HG02623 (cell line): Measurements from ENCODE around the gene KCNC3.
A peak's percentile ranks its signal among the peaks of the same experiment; 100 is the strongest.
"Not testable (repeated sequence)": the region's sequence is repeated elsewhere in the genome, so short reads cannot be mapped to it uniquely, and the experiment has no call there.

ENCODE experiments used
- ATAC-seq: cut with Tn5 transposase; IDR thresholded peaks from one replicate; pipeline ENCODE4 v1.9.1; 2021; ENCODE audit warnings: moderate library complexity; ENCODE audit not compliant: unreplicated experiment

The KCNC3 gene

DNA sequence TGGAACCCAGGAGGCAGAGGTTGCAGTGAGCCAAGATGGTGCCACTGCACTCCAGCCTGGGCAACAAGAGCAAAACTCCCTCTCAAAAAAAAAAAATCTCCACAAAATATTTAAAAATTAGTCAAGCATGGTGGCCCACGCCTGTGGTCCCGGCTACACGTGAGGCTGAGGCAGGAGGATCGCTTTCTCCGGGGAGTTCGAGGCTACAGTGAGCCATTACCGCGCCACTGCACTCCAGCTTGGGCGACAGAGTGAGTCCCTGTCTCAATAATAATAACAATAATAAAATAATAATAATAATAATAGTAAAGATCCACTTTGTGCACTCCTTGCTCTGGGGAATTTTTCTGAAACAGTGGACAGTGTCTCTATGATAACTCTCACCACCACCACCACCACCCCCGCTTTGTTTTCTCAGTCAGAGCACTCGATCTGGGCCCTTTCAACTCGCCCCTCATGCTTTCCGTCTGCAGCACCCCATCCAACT is 27.6 kb upstream of the KCNC3 start:
- ATAC-seq: no peak

DNA sequence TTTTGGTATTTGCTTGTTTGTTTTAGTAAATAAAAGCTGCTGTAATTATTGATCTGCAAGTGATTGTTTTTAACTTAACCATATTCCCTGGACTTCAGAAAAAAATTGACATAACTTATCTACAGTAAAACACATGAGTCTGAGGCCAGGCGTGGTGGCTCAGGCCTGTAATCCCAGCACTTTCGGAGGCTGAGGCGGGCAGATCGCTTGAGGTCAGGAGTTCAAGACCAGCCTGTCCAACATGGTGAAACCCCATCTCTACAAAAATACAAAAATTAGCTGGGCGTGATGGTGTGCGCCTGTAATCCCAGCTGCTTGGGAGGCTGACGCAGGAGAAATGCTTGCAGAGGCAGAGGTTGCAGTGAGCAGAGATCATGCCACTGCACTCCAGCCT is 24.3 kb upstream of the KCNC3 start:
- not testable (repeated sequence) for ATAC-seq

DNA sequence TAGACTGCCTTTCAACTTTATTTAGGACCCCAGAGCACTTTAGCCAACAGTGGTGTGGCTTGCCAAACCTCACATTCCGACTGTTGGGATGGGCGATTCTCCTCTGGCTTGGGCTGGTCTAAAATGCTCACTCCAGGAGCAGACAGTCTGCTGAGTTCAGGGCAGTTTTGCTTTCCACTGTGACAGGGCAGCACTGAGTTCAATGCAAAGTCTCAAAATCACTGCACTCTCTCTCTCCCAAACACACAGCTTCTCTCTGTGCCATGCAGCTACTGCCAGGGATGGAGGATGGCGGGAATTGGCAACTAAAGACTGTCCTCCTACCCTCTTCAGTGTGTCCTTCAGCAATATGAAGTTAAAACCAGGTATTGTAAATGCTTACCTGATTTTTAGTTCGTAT is 23.1 kb upstream of the KCNC3 start:
- no peak for ATAC-seq

DNA sequence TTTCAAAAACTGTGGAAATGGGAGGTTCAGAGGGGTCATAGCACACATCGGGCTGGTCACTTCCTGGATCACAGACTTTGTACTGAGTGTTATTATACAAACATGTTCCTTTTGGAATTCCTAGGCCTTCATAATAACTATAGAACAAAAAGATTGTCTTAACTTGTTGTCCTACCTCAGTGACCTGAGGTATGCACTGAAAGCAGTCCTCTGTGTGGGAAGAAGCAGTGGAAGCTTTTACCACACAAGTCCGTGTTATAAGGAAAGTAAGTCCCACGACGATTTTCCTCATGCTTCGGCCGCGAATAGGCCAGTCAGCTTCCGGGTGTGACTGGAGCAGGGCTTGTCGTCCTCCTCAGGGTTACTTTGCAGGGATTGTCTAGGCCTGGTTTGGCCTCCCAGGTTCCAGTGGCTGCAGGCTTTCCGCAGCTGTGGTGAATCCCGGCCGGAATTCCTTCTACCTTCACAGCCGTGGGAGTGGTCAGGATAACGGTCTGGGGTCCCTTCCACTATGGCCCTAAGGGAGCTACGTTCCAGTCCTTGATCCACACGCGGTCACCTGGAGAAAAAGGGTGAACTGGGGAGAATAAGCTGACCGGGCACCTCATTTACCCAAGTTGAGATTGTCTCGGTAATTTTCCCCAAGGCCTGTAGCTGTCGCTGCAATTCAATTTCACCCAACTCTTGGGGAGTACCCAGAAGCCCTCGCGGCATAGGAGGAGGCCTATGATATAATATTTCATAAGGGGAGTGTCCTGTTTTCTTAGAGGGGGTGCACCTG is 20.3 kb upstream of the KCNC3 start:
- ATAC-seq: no peak

DNA sequence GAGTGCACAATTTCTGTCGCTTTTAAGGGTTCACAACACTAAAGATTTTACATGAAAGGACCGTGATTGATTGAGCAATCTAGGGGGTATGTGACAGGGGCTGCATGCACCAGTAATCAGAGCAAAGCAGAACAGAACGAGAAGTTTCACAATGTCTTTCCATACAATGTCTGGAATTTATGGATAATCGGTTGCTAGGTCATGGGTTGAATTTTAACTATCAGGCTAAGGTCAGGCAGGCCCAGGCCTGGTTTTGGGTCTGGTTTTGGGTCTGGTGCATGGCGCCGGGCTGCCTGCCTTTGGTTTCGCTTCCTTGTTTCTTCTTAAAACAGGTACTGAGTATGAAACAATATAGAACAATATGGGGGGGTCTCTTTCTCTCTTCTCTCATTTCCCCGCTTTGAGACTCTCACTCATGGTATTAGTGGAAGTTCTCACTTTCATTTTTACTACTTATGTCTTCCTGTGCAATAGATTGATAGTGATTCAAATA is 18.0 kb upstream of the KCNC3 start:
- not testable (repeated sequence) for ATAC-seq

DNA sequence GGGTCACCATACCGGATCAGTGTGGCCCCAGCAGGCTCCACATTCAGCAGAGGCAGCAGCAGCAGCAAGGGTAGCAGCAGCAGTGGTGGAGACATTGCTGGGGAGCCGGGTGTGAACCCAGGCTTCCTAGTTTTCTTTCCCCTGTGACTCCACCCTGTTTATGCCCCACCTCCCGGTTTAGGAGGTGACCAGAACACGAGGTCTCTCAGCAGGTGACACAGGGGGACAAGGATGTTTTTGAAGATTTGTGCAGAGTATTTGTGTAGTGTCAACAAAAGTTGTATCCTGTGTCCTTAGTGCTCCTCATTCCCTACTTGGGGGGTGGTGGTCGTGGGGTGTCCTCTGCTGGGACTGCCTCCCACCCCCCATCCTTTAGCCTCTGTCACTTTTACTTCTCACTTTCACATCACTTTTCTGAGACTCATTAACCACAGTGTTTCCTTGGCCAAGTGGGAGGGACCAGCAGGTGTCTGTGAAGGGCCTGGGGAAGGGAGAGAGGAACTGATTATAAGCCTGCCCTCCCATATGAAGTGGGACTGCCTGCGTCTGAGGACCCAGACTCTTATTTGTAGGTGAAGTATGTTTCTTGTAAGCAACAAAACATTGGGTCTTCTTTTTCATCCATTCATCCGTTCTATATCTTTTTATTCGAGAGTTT is 15.6 kb upstream of the KCNC3 start:
- no peak for ATAC-seq

DNA sequence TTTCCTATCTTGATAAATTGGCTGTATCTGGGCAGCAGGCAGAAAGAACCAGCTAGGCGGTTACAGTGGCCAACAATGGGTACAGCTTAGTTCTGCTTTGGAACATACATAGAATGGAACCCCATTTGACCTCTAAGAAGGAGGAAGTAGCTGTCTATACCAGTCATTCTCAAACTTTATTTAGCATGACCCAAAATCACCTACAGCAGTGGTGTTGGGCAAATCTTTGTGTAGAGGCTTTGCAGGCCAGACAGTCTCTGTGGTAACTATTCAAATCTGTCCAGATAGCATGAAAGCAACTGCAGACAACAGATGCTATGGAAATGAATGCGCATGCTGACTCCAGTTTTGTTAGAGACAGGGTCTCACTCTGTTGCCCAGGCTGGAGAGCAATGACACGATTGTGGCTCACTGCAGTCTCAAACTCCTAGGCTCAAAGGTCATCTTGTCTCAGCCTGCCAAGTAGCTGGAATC is 12.0 kb upstream of the KCNC3 start:
- ATAC-seq: peak; percentile 43

DNA sequence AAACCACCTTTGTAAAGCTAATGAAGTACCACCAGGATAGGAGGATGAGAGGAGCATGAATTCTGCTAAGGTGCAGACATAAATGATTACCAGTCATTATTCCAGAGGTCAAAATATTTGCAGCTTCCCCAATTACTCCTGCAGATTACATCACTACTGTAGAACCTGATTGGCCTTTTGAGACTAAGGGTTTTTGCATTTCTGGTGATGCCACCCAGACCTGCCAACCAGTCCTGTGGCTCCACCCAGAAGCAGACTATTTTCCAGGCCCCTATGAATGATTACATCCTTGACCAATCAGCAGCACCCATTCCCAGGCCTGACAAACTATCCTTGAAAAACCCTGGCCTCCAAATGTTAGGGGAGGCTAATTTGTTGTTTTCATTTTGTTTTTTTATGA is 11.2 kb upstream of the KCNC3 start:
- ATAC-seq: no peak

DNA sequence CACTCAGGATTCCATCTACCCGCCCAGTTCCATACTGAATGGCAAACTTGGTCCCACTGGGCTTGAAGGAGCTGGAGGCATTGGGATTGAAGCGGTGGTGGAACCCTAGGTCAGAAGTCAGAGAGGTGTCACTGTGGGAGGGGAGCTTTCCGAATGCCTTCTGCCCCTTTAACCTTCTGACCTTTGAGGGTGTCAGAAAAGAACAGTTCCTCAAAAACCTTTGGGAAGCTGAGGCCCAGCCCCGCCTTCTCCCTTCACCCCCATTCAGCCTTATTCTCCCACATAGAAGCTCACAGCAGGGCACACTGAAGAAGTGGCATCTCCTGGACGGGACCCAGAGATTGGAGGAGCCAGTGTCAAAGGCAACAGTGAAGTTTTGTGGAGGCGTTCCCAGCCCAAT is 7.9 kb upstream of the KCNC3 start:
- not testable (repeated sequence) for ATAC-seq

DNA sequence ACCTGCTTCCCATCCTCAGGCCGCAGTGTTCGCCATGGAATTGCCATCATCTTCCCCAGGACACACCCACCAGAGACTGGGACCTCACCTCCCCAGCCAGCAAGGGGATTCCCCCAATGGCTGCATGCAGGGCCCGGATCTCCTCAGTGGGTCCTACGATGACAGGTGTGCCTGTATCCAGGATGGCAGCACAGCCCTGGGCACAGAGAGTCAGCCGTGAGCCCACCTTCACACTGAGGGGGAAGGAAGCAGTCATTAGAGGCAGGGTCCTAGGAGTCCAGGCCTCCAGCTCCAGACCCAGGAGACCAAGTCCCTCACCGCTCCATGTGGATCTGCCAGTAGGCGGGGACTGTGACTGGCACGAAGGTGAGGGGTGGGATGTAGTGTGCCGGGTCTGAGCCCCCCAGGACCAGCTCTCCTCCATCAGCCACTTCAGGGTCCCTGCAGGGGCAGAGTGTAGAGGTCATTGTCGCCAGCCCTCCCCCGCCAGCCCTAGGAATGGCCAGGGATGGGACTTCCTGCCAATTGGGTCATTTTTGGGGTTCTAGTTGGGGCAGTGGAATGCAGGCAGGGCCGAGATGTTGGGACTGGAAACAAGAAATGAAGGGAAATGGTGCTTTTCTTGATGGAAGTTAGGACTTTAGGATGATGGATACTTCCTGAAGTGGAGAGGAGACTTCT is 5.7 kb upstream of the KCNC3 start:
- no peak for ATAC-seq

DNA sequence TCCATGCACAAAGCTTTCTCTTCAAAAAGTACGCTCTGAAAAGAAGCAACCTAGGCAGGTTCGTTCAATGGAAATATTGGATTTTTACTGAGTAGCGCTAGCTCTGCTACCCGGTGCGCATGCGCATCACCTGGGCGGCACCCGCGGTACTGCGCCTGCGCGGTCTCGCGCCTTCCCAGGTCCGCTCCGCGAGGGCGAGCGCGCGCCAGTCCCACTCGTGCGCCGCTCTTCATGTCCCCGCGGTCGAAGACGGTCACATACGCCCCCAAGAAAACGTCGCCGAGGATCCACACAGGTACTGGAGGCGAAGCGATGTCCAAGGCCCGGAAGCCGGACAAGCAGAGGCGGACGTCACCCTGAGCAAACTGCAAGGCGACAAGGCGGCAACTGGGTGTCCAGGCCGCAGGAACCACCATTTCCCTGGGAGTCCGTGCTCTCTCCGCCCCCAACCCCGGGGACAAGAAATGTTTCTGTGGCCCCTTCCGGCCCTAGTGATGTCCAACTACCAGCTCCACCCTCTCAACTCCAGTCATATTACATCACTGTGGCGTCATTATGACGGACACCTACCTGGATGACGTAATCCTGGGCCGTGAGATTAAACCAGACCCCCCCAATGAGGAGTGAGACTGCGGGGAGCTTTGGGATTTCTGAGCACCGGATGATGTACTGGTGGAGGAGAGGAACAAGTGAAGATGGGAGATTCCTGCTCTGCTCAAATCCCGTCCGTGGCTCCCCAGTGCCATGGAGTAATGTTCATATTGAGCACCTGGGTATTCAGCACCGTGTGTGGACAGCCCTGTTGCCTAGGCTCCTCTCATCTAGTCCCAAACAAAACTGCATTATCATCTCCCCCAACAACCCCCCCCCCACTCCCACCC is 4.8 kb upstream of the KCNC3 start:
- peak; percentile 18 for ATAC-seq

DNA sequence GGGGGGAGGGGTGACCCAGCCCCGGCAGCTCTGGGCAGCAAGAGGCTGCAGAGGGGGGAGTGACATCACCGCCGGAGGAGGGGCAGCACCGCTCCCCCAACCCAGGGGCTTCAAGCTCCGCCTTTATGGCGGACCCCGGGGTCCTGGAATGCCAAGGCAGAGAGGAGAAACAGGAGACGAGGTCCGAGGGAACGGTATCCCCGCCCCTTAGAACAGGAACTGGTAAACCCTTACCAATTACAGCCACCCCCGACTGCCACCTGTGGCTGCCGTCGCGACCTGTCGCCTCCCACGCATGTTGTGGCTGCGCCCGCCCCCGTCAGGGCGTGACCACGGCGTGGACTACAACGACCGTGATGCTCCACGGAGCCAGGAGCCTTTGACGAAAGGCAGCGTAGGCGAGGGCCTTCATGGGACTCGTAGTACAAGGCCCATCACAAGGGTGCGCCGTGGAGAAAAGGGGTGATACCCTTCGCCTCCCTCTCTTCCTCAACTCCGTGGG is 4.1 kb upstream of the KCNC3 start:
- ATAC-seq: peak; percentile 36

DNA sequence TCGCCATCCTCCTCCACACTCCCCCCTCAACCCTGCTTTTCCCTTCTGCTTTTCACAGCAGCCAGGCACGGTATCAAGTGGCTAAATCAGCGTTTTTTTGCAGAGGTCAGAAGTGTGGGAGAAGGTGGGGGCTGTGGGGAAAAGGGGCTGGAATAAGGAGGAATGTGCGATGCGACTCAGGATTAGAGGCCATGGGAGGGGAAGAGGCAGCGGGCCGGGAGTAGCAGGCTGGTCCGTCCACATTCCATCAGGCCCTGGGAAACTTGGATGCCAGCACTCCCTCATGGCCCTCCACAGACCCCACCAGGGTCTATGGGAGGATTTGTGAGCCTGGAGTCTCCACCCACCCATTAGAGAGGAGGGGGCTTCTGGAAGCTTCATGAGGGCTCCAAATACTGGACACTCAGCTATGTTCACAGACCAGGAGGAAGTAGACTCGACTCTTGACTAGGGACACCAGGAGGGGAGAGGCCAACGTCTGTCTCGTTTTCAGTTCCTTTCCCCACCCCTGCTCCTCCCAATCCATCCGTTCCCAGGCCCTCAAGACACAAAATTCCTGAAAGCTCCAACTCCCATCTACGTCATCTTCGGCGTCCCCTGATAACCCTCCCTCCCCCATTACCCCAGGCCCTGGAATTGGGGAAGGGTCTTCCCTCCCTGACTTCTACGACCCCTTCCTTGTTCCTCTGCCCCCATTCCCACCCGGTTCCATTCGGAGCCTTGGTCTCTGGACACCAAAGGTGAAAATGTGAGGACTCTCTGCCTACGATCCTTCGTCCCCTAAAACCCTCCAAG is 3.3 kb upstream of the KCNC3 start:
- no peak for ATAC-seq

DNA sequence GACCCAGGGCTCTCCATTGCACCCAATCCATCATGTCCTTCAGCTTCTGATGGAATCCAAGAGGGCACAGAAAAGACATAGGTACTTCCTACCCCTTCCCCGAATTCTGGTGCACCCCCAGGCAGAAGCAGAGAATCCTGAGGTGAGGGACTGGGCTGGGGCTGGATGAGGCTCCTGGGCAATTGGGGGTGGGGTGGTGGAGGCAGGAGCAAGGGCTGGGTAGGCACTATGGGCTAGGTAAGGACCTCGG is 2.7 kb upstream of the KCNC3 start:
- ATAC-seq: no peak

DNA sequence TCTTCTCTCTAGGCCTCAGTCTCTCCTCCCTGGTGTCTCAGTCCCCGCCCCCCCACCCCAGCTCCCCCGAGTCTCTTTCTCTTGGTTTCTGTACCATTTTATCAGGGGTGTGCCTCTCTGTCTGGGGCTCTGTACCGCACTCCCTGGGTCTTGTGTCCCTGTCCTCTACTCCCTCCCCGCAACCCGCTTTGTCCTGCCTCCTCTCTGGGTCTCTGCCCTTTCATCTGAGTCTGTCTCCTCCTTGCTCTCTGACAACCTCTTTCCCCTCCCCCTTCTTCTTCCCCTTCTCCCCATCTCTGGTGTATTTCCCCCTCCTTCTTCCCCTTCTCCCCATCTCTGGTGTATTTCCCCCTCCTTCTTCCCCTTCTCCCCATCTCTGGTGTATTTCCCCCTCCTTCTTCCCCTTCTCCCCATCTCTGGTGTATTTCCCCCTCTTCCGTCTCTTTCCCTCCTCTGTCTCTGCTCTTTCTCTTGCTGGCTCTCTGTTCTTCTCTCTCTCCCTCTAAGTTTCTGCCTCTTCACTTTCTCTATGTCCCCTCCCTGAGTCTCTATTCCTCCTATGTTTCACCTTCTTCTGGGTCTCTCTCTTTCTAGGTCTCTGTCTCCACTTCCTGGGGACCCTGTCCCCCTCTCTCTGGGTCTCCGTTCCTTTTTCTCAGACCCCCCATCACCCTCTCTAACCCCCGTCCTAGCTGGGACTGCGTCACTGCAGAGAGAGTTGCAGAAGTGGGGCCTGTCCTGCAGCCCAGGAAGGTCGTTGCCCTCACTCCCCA is 2.2 kb upstream of the KCNC3 start:
- no peak for ATAC-seq

DNA sequence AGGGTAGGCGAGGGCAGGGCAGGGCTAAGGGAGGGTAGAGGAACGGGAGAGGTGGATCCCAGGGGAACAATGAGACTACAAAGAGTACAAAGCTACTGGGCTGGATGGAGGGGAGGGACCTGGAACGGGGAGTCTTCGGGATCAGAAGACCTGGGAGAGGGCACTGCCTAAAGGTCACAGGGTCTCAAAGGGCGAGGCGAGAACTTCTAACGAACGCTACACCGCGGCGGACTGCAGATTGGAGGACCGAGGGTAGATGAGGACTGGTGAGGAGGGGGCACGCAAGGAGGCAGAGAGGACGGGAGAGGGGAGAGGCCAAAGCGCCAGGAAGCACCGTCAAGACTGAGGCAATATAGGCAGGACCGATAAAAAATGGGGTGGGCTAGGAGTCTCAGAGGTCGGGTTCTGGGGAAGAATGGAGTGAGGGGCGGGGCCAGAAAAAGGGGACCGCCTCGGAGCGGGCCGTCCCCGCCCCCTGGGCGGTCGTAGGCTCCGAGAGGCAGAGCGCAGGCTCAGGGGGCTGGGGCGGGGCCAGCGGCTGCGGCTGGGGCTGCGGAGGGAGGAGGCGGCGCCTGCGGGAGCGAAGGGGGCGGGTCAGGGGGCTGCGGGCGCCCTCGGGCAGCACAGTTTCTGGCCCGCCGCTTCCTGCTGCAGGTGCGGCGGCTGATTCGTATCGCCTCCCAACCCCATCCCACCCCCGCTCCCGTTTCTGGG is 1.3 kb upstream of the KCNC3 start:
- ATAC-seq: no peak

DNA sequence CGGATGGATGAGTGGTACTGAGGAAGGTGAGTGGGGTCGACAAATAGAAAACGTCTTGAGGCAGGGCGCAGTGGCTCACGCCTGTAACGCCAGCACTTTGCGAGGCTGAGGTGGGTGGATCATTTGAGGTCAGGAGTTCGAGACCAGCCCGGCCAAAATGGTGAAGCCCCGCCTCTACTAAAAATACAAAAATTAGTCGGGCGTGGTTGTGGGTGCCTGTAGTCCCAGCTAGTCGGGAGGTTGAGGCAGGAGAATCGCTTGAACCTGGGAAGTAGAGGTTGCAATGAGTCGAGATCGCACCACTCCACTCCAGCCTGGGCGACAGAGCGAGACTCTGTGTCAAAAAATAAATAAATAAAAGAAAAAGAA is 733 bp upstream of the KCNC3 start:
- ATAC-seq: not testable (repeated sequence)

DNA sequence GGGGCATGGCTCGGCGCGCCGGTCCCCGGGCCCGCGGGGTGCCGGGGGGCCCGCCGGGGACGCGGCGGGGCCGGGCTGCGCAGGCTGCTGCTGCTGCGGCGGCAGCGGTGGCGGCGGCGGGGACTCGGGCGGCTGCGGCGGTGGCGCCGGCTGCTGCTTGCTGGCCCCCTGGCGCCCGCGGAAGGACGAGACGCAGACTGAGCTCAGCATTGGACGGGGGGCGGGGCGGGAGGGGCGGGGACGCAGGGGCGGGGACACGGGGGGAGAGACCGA is 368 bp downstream of the KCNC3 start:
- ATAC-seq: peak; percentile 21
